GM12872 (cell line): ENCODE results near the gene GALNT10.

Experiments
- CTCF ChIP-seq: IDR thresholded peaks from 3 replicates; pipeline ENCODE4 v1.5.1; 2011; ENCODE audit warnings: low read depth, mild to moderate bottlenecking, low read length, moderate library complexity; ENCODE audit not compliant: insufficient read depth

The GALNT10 gene

DNA sequence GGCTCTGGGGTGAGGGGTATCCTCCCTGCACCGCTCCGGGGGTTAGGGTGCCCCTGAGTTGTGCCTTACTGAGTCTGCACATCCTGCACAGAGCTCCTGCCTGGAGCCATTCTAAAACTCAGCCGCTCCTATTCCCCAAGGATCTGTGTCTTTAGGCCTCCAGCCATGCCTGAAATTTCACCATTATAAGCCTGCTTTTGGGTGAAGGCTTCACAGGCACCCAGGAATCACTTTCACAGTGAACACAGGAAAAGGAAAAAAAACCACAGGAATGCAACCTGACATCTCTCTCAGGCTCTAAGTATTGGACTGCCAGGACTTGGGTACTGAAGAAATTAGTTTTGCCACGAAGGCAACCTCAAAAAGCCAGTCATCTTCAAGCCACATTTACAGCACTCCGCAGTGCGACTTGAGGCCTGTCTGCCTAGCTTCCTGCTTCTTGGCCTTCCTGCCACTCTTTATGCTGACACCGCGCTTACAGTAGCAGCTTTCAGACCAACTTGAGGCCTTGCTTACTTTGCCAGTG, 30.9 kb downstream of the GALNT10 start:
- TF ChIP-seq CTCF = no peak

GRCh38 chr5:154222414-154222813, 31.9 kb downstream of the GALNT10 start:
- TF ChIP-seq CTCF = no peak

- TF ChIP-seq CTCF = no peak
These were observed 32.8 kb downstream of the GALNT10 start for GRCh38 chr5:154223320-154223719.

DNA sequence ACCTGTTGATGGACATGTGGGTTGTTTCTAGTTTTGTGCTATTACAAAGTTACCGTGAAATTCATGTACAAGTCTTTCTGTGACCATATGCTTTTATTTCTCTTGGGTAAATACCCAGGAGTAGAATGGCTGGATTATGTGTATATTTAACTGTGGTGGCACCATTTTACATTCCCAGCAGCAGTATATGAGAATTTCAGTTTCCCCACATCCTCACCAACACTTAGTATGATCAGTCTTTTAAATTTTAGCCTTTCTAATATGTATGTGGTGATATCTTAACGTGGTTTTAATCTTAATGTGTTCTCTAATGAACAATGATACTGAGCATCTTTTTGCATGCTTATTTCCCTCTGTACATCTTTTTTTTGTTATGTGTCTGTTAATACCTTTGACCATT, 36.6 kb downstream of the GALNT10 start:
- no peak for TF ChIP-seq CTCF

DNA sequence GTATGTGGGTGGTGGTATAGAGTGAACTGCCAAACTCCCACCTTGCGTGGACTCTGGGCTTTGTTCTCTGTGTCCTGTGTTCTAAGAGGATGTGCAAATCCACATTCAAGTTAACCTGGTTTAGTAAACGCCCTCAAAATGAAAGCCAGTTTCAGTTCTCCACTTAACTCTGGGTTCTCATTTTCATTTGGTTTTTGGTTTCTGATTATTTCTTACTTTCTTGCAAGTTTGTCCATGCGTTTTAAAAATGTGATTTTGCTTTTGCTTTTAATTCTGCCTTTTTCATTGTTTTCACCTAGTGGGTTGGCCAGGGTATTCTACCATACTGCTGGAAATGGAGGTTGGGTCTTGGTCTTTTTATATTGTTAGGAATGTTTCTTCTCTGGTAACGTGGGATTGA, 38.2 kb downstream of the GALNT10 start:
- no peak for TF ChIP-seq CTCF

GRCh38 chr5:154230526-154230925, 40.0 kb downstream of the GALNT10 start:
- TF ChIP-seq CTCF = no peak

GRCh38 chr5:154234551-154234950, 44.0 kb downstream of the GALNT10 start:
- TF ChIP-seq CTCF = no peak
